Left ventricle myocardium inferior (tissue), 1 donor: ENCODE data around the gene TPX2. TPM values are rescaled to one million over a fixed set of nuclear protein-coding genes. Genes with fewer than 3 reads are reported as not detected.
A peak's percentile ranks its signal among the peaks of the same experiment; 100 is the strongest.

ENCODE experiments used
- DNase-seq: peaks from one replicate; pipeline ENCODE4 v3.0.0-alpha.2; 2020
- H3K27ac ChIP-seq: fragments of 200-600 bp; replicated peaks from 2 replicates; pipeline ENCODE4 v1.8.0; 2021
- H3K27me3 ChIP-seq: fragments of 200-600 bp; 2 replicates; pipeline ENCODE4 v1.8.0; 2021; ENCODE audit warnings: low read depth
- H3K36me3 ChIP-seq: fragments of 200-600 bp; 2 replicates; pipeline ENCODE4 v1.8.0; 2021
- H3K4me1 ChIP-seq: fragments of 200-600 bp; 2 replicates; pipeline ENCODE4 v1.8.0; 2021
- H3K4me3 ChIP-seq: fragments of 200-600 bp; 2 replicates; pipeline ENCODE4 v1.8.0; 2021; ENCODE audit warnings: mild to moderate bottlenecking, moderate library complexity
- H3K9me3 ChIP-seq: fragments of 200-600 bp; replicated peaks from 2 replicates; pipeline ENCODE4 v1.8.0; 2021
- CTCF ChIP-seq: fragments of 200-600 bp; IDR thresholded peaks from 2 replicates; pipeline ENCODE4 v1.8.0; 2021; ENCODE audit warnings: antibody characterized with exemption, mild to moderate bottlenecking, borderline replicate concordance
- intact Hi-C: fragments of 100-400 bp; cut with micrococcal nuclease; formaldehyde crosslinking; loops from one replicate; pipeline ENCODE4 v1.11.0; 2022
- total RNA-seq: library from RNA; stranded (reverse); fragmentation: NEBNext Ultra II Directional; extraction: Animal tissue kit (Norgen Biotek cat#: 25700); gene quantifications from one replicate; pipeline ENCODE4 v1.2.1, GENCODE V29; 2021
- donor health status: DM: no; HTN: yes; CAD: no; lungs with severe emphysema.

Gene TPX2
- total RNA-seq, 1 donor from 2014 or later = 0.71 TPM

GRCh38 chr20:31721408-31722256 lies 17.5 kb upstream of the TPX2 start:
- peak overlapping the region; percentile 99 for H3K27ac ChIP-seq
- peak; percentile 41 for DNase-seq
- TF ChIP-seq CTCF = no peak
- intact Hi-C loops = loop anchor here (5.0 kb wide), 1 partner anchor 49 kb away; no protein-coding TSS in a partner anchor
- H3K4me3 ChIP-seq = peak overlapping the region; percentile 85
- no peaks in the 10 kb centered on the region for H3K9me3 ChIP-seq
- no peaks in the 10 kb centered on the region for H3K27me3 ChIP-seq
- peaks cover 27% of the 10 kb centered on the region for H3K36me3 ChIP-seq
- H3K4me1 ChIP-seq = peaks cover 67% of the 10 kb centered on the region

- Histone ChIP-seq H3K27me3 (no peaks in the 10 kb centered on the region), H3K27ac (peak within 1 kb of the TSS; percentile 99), H3K36me3 (peaks cover 27% of the 10 kb centered on the region), H3K4me1 (peaks cover 59% of the 10 kb centered on the region), H3K4me3 (peak within 1 kb of the TSS; percentile 85), H3K9me3 (no peaks in the 10 kb centered on the region)
- TF ChIP-seq CTCF = peak; percentile 85
- intact Hi-C loops = loop anchor here (5.0 kb wide), 1 partner anchor 50 kb away; no protein-coding TSS in a partner anchor
- DNase-seq = peak; percentile 88
Measured at GRCh38 chr20:31722257-31723068, 16.6 kb upstream of the TPX2 start, which contains the start of gene BCL2L1. Gene BCL2L1, minus strand, starts transcription at chr20:31722868. Its CDS starts 650 bp downstream, at chr20:31722218.

GRCh38 chr20:31723069-31723318 lies 16.1 kb upstream of the TPX2 start:
- no peaks in the 10 kb centered on the region for H3K27me3 ChIP-seq
- peaks cover 53% of the 10 kb centered on the region for H3K4me1 ChIP-seq
- TF ChIP-seq CTCF = no peak
- DNase-seq = no peak
- peak overlapping the region; percentile 99 for H3K27ac ChIP-seq
- H3K36me3 ChIP-seq = peaks cover 25% of the 10 kb centered on the region
- no peaks in the 10 kb centered on the region for H3K9me3 ChIP-seq
- peak overlapping the region; percentile 85 for H3K4me3 ChIP-seq
- intact Hi-C loops = loop anchor here (5.0 kb wide), 1 partner anchor 51 kb away; no protein-coding TSS in a partner anchor

- DNase-seq = peak; percentile 99
- H3K9me3 ChIP-seq = no peaks in the 10 kb centered on the region
- peak; percentile 94 for TF ChIP-seq CTCF
- peaks cover 22% of the 10 kb centered on the region for H3K36me3 ChIP-seq
- H3K27me3 ChIP-seq = no peaks in the 10 kb centered on the region
- peak overlapping the region; percentile 99 for H3K27ac ChIP-seq
- peaks cover 48% of the 10 kb centered on the region for H3K4me1 ChIP-seq
- H3K4me3 ChIP-seq = peak overlapping the region; percentile 85
- intact Hi-C loops = loop anchor here (2.0 to 5.0 kb wide), 2 partner anchors 51 to 63 kb away; no protein-coding TSS in a partner anchor
Measured at GRCh38 chr20:31723319-31724078, 15.6 kb upstream of the TPX2 start.

GRCh38 chr20:31731321-31731717 lies 7.8 kb upstream of the TPX2 start:
- Histone ChIP-seq H3K27me3 (no peaks in the 10 kb centered on the region), H3K27ac (no peak overlapping the region), H3K36me3 (no peaks in the 10 kb centered on the region), H3K4me1 (no peaks in the 10 kb centered on the region), H3K9me3 (no peaks in the 10 kb centered on the region), H3K4me3 (no peak overlapping the region)
- no peak for TF ChIP-seq CTCF
- DNase-seq = no peak
- intact Hi-C loops = no loop called here
